Measurements from ENCODE around the gene PPTC7.
A peak's percentile ranks its signal among the peaks of the same experiment; 100 is the strongest.

Gene PPTC7

DNA sequence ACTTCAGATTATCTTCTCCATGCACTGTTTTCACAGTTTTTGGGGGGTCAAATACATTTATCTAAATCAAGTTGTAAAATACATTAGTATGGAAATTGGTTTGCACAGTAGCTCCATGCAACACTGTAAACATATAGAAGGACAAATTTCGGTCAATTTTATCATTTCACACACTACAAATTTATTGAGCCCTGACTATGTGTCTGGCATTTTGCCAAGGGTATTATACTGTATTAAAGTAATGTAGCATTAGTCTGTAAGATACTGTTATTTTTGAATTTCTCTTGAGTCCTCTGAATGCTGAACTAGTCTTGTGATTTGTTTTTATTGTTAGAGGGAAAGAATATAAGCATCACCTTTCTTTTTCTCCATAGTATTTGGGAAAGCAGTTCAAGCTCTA is 79.7 kb downstream of the PPTC7 start:
- no peak overlapping the region for H3K4me3 ChIP-seq (ENCODE audit: low read depth, low read length)
- TF ChIP-seq, protein P1, sequence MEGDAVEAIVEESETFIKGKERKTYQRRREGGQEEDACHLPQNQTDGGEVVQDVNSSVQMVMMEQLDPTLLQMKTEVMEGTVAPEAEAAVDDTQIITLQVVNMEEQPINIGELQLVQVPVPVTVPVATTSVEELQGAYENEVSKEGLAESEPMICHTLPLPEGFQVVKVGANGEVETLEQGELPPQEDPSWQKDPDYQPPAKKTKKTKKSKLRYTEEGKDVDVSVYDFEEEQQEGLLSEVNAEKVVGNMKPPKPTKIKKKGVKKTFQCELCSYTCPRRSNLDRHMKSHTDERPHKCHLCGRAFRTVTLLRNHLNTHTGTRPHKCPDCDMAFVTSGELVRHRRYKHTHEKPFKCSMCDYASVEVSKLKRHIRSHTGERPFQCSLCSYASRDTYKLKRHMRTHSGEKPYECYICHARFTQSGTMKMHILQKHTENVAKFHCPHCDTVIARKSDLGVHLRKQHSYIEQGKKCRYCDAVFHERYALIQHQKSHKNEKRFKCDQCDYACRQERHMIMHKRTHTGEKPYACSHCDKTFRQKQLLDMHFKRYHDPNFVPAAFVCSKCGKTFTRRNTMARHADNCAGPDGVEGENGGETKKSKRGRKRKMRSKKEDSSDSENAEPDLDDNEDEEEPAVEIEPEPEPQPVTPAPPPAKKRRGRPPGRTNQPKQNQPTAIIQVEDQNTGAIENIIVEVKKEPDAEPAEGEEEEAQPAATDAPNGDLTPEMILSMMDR (IDR thresholded peaks at IDR 0.05; ENCODE audit: low read depth, low read length): no peak

DNA sequence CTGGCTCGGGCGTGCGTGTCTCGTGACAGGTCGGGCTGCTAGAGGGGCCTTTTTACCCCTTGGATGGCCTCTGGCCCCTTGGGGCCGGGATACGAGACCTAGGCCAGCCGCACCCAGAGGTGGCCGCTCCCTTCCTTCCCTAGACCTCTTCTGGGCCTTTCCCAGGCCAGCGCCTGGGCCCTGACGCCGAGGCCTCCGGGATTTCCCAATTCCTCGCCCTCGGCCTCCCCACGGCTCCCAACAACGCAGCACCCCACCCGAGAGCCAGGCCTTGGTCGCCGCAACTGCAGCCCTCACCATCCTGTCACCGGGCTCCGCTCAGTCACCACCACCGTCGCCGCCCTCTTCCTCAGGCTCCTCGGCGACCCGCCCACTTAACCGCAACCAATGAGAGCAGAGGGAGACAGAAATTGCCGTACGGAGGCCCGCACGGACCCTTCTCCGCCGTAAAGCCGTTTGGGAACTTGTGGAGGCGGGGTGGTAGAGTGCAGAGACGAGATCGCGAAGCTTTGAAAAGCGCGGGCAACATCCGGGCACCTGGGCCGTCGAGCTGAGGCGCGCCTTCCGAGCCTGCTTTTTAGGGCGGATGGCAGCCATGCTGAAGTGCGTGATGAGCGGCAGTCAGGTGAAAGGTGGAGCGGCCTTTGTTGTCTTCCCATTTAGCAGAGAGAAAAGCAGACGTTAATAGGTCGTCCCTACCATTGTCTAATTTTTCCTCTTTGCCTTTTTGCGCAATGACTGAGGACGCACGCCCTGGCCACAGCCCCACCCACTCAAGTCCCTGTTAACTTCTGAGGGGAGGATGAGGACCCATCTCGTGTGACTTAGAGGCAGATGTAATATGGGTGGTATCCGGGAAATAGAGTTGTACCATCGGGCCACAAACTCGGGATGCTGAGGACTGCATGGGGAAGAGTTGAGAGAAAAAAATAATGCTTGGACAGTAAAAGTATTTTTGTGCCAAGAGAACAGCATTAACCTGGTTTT is 81.1 kb downstream of the PPTC7 start, which contains the start of the genes RAD9B and VPS29:
RAD9B (plus strand) TSS at position 580 of the 987 bp plus-strand sequence; CDS start at position 587, 7 bp downstream.
VPS29 (minus strand) TSS at position 360 of the 987 bp plus-strand sequence; CDS start at position 300, 60 bp downstream.
- H3K4me3 ChIP-seq (ENCODE audit: low read depth, low read length): peak within 1 kb of the TSS; percentile 74
- TF ChIP-seq, protein P1 (IDR thresholded peaks at IDR 0.05; ENCODE audit: low read depth, low read length): no peak

DNA sequence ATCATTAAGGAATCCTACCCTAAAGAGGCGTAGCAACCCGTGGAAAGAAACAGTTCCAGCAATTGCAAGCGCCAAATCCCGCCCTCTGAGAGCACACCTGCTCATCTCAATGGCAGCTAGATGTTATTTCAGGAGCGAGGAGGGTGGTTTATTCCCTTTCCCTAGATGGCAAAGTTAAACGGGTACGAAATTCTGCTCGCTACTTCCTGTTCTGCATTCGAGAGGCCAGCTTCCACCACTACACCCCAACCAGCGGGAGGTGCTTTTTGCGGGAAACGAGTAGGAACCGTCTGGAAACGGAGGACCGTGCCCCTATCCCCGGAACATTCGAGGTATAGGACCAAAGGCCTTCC is 81.7 kb downstream of the PPTC7 start:
- H3K4me3 ChIP-seq (ENCODE audit: low read depth, low read length): peak overlapping the region; percentile 74
- TF ChIP-seq, protein P1 (IDR thresholded peaks at IDR 0.05; ENCODE audit: low read depth, low read length): no peak

DNA sequence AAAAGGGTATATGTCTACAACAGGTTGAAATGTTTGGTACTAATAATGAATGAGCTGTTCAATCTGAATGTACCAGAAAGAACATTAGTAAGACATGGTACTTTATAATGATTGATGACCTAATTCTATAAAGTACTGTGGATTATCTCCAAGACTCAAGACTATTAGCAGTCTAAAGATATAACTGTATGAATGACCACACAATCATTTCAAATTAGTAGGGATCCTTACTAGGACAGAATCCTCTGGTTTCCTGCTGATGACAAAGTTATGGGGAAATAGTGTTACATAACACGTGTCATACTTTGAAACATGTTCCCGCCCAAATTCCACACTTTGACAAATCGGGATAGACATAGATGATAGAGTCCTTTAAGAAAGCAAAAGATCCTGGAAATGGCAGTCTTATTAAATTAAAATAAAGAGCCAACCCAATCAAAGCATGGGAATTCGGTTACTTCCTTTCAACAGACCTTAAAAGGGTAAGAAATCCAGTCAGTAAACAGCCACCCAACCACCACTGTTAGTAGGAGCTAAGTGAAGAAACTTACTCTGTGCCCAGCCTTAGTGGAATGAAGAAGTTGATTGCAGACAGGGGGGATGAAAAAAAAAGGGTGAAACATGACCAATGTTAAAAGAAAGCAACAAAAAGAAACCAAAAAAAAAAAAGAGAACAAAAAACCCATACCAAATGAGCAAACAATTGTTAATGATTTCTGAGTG is 84.0 kb downstream of the PPTC7 start:
- TF ChIP-seq, protein P1 (IDR thresholded peaks at IDR 0.05; ENCODE audit: low read depth, low read length): no peak
- no peak overlapping the region for H3K4me3 ChIP-seq (ENCODE audit: low read depth, low read length)
